Measurements from ENCODE around the gene STX2.
"Not testable (repeated sequence)": the region's sequence is repeated elsewhere in the genome, so short reads cannot be mapped to it uniquely, and the experiment has no call there.

DNA sequence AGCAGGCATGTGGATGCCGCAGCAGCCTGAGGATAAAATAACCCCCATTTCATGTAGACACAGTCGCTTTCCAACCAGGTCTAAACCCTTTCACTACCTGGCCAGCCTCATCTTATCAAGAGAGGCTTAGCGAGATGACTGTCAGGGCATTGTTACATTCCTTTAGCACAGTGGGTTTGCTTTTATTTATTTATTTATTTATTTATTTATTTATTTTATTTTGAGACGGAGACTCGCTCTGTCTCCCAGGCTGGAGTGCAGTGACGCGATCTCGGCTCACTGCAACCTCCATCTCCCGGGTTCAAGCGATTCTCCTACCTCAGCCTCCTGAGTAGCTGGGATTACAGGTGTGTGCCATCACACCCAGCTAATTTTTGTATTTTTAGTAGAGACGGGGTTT is 87.0 kb downstream of the STX2 start:
- TF ChIP-seq EZH2phosphoT487 (IDR thresholded peaks at IDR 0.05; ENCODE audit: unreplicated experiment); EZH2 (IDR thresholded peaks at IDR 0.05; ENCODE audit: low read depth, unreplicated experiment): not testable (repeated sequence)

All from GM23338 (cell line).